ENCODE data around the gene ERMN.
"Not testable (repeated sequence)": the region's sequence is repeated elsewhere in the genome, so short reads cannot be mapped to it uniquely, and the experiment has no call there.

The ERMN gene

DNA sequence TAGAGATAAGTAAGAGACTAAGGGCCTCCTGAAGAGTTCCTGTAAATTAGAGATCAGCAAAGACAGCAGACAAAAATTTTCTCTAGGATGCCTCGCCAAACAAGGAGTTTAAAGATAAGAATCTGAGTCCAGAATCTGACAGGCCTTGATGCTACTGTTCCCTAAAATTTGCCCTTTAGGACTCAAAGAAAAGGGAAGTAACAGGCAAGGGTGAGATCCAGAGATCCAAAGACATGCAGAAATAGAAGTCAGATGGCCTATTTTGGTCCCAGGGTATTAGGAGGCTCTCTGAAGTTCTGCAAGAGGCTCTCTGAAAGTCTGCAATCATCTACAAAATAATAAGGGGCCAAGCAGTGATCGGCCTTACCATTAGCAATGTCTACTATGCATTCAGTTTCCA lies 35.1 kb downstream of the ERMN start:
- DNase-seq, result no peak

- DNase-seq, result no peak
These were observed 38.5 kb downstream of the ERMN start for GRCh38 chr2:157287160-157287559.

GRCh38 chr2:157283468-157283867 lies 42.2 kb downstream of the ERMN start:
- no peak for DNase-seq

DNA sequence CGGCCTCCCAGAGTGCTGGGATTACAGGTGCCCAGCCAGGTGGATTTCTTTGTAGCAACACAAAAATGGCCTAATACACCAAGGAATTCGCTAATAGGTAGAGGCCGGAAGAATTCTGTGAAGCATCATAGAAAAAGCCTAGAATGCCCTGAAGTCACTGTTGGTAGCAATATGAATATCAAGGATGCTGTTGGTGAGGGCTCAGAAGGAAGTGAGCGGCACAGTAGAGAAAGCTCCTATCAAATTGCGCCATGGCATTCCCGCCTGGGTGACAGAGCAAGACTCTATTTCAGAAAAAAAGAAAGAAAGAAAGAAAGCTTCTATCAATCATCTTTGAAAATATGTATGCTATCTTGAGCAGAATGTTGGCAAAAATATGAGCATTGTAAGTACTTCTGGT lies 44.3 kb downstream of the ERMN start:
- DNase-seq, result no peak

DNA sequence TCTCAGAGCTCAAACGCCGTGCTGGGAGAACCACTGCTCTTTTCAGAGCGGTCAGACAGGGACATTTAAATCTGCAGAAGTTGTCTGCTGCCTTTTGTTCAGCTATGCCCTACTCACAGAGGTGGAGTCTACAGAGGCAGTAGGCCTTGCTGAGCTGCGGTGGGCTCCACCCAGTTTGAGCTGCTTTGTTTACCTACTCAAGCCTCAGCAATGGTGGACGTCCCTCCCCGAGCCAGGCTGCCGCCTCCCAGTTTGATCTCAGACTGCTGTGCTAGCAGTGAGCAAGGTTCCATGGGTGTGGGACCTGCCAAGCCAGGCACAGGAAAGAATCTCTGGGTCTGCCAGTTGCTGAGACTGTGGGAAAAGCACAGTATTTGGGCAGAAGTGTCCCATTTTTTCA lies 46.3 kb downstream of the ERMN start:
- not testable (repeated sequence) for DNase-seq

- DNase-seq, result no peak
These were observed 53.9 kb downstream of the ERMN start for GRCh38 chr2:157271590-157272203.

GRCh38 chr2:157269922-157270321 lies 55.7 kb downstream of the ERMN start:
- DNase-seq, result no peak

GRCh38 chr2:157269060-157269459 lies 56.6 kb downstream of the ERMN start:
- no peak for DNase-seq

Measured in DMS79 (cell line).